ENCODE measurements around the gene CFAP299.
A peak's percentile ranks its signal among the peaks of the same experiment; 100 is the strongest.

Gene CFAP299

DNA sequence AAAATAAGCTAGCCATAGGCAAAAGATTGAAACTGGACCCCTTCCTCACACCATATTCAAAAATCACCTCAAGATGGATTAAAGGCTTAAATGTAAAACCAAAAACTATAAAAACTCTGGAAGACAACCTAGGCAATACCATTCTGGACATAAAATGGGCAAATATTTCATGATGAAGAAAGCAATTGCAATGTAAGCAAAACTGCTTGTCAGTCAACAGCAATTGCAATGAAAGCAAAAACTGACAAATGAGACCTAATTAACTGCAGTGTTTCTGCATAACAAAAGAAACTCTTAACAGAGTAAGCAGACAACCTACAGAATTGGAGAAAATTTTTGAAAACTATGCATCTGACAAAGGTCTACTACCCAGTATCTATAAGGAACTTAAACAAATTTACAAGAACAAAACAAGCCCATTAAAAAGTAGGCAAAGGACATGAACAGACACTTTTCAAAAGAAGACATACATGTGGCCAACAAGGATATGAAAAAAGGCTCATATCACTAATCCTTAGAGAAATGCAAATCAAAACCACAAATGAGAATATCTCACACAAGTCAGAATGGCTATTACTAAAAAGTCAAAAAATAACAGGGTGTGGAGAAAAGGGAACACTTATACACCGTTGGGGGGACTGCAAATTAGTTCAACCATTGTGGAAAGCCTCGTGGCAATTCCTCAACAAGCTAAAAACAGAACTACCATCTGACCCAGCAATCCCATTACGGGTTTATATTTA lies 46.7 kb downstream of the CFAP299 start:
- H2AFZ ChIP-seq (ENCODE audit: low read length), result no peak overlapping the region
- TF ChIP-seq EZH2 (optimal IDR thresholded peaks at IDR 0.05; ENCODE audit: low read depth, low read length) (no peak), EZH2phosphoT487 (IDR thresholded peaks at IDR 0.05; ENCODE audit: low read length) (no peak)
- TF ChIP-seq, protein P1, sequence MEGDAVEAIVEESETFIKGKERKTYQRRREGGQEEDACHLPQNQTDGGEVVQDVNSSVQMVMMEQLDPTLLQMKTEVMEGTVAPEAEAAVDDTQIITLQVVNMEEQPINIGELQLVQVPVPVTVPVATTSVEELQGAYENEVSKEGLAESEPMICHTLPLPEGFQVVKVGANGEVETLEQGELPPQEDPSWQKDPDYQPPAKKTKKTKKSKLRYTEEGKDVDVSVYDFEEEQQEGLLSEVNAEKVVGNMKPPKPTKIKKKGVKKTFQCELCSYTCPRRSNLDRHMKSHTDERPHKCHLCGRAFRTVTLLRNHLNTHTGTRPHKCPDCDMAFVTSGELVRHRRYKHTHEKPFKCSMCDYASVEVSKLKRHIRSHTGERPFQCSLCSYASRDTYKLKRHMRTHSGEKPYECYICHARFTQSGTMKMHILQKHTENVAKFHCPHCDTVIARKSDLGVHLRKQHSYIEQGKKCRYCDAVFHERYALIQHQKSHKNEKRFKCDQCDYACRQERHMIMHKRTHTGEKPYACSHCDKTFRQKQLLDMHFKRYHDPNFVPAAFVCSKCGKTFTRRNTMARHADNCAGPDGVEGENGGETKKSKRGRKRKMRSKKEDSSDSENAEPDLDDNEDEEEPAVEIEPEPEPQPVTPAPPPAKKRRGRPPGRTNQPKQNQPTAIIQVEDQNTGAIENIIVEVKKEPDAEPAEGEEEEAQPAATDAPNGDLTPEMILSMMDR (IDR thresholded peaks at IDR 0.05; ENCODE audit: low read length), result no peak
- no peaks in the 10 kb centered on the region for H4K20me1 ChIP-seq (ENCODE audit: insufficient read depth, low read length)
- H3K36me3 ChIP-seq (replicated peaks; ENCODE audit: insufficient read depth, low read length), result no peaks in the 10 kb centered on the region
- H3K4me1 ChIP-seq (ENCODE audit: low read length), result 0 out of 2 replicates have a peak, but pooled peaks cover 6% of the 10 kb centered on the region
- no peaks in the 10 kb centered on the region for H3K27me3 ChIP-seq (replicated peaks; ENCODE audit: insufficient read depth, low read length)
- H3K9me3 ChIP-seq (replicated peaks; ENCODE audit: insufficient read depth, low read length), result no peaks in the 10 kb centered on the region
- H3K4me3 ChIP-seq (ENCODE audit: low read length), result no peak overlapping the region
- H3K27ac ChIP-seq (ENCODE audit: low read length), result no peak overlapping the region; the same call in 1 of the 2 replicates
- DNase-seq, result peak; percentile 20
- no peak overlapping the region for H3K9ac ChIP-seq (ENCODE audit: low read length)
- no peaks in the 10 kb centered on the region for H3K79me2 ChIP-seq (ENCODE audit: low read length)
- H3F3A ChIP-seq (ENCODE audit: insufficient read depth, low read length), result no peaks in the 10 kb centered on the region
- no peak overlapping the region; the same call in 1 of the 2 replicates for H3K4me2 ChIP-seq (ENCODE audit: low read depth, low read length)
- no peaks in the 10 kb centered on the region; the same call in 1 of the 2 replicates for H3K9me2 ChIP-seq (replicated peaks; ENCODE audit: insufficient read depth, low read length)

DNA sequence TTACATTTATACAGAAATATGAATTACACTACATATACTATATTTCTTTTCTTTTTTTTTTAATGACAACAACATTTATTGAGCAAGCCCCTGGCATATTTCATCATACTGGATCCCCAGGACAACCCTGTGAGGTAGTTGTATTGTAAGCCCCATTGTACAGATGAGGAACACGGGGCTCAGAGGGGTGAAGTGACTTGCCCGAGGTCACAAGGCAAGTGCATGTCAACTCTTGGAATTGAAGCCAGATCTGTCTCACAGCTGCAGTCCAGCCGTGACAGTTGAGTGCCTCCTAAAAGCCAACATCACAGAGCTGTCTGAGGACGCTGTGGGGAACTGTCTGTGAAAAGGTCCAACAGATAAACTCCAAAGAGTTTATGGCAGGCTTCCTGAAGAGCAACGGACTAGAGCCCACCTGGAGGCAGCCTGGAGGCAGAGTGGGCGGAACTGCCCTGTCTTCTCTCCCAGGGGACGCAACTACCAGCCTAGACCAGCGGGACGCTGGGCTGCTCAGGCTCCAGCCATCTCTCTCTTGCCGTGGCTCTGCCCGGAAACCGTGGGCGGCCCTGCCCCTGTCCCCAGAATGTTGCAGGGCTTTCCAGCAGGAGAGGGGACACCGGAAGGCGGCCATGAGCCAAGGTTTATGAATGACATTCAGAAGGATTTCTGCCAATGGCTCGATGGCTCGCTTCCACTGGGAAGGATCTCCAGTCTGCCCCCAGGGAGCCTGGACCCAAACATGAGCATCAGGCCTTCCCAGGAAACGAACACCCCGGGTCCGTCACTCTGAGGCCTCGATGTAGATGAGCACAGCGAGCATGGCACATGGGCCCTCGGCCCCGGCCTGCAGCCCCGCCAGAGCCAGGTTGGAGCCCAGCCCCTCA lies 50.1 kb downstream of the CFAP299 start:
- Histone ChIP-seq H3K36me3 (replicated peaks; ENCODE audit: insufficient read depth, low read length) (no peaks in the 10 kb centered on the region), H3K9ac (ENCODE audit: low read length) (no peak overlapping the region), H3K4me1 (ENCODE audit: low read length) (0 out of 2 replicates have a peak, but pooled peaks cover 6% of the 10 kb centered on the region), H3K9me2 (replicated peaks; ENCODE audit: insufficient read depth, low read length) (no peaks in the 10 kb centered on the region), H4K20me1 (ENCODE audit: insufficient read depth, low read length) (no peaks in the 10 kb centered on the region), H3K27ac (ENCODE audit: low read length) (no peak overlapping the region), H3K79me2 (ENCODE audit: low read length) (no peaks in the 10 kb centered on the region), H3K4me2 (ENCODE audit: low read depth, low read length) (no peak overlapping the region), H3K9me3 (replicated peaks; ENCODE audit: insufficient read depth, low read length) (no peaks in the 10 kb centered on the region), H2AFZ (ENCODE audit: low read length) (no peak overlapping the region), H3K4me3 (ENCODE audit: low read length) (no peak overlapping the region), H3K27me3 (replicated peaks; ENCODE audit: insufficient read depth, low read length) (no peaks in the 10 kb centered on the region), H3F3A (ENCODE audit: insufficient read depth, low read length) (no peaks in the 10 kb centered on the region)
- TF ChIP-seq, protein P1 (IDR thresholded peaks at IDR 0.05; ENCODE audit: low read length), result no peak
- TF ChIP-seq EZH2 (optimal IDR thresholded peaks at IDR 0.05; ENCODE audit: low read depth, low read length), result no peak
- TF ChIP-seq EZH2phosphoT487 (IDR thresholded peaks at IDR 0.05; ENCODE audit: low read length), result no peak
- no peak for DNase-seq

DNA sequence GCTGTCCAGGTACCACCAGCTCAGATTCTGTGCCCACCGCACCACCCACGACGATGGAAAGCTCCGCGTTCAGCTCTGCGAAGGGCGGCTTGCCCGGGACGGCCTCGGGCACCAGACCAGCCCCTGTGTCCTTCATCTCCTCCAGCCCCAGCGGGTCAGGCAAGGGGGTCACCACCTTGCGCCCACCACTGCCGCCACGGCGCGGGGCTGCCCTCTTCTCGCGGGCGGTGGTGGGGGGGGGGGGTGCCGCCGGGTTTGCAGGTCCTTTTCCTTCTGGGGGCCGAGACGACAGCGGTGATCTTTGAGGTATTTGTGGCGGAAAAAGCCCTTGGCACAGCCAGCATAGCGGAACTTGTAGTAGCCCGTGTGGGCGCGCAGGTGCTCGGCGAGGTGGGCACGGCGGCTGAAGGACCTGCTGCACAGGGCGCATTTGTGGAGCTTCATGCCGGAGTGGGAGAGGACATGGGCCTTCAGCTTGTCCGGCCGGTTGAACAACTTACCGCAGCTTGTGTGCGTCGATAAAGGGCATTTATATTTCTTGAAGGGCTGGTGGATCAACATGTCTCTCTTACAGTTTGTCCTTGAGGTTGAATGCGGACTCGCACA lies 50.9 kb downstream of the CFAP299 start:
- no peak overlapping the region for H2AFZ ChIP-seq (ENCODE audit: low read length)

More for the DNA sequence above, 50.9 kb downstream of the CFAP299 start:
- no peaks in the 10 kb centered on the region for H3K36me3 ChIP-seq (replicated peaks; ENCODE audit: insufficient read depth, low read length)
- no peaks in the 10 kb centered on the region for H4K20me1 ChIP-seq (ENCODE audit: insufficient read depth, low read length)
- no peaks in the 10 kb centered on the region for H3K79me2 ChIP-seq (ENCODE audit: low read length)
- DNase-seq, result no peak
- H3K27ac ChIP-seq (ENCODE audit: low read length), result no peak overlapping the region
- 0 out of 2 replicates have a peak, but pooled peaks cover 6% of the 10 kb centered on the region for H3K4me1 ChIP-seq (ENCODE audit: low read length)
- no peak overlapping the region for H3K4me3 ChIP-seq (ENCODE audit: low read length)
- TF ChIP-seq EZH2 (optimal IDR thresholded peaks at IDR 0.05; ENCODE audit: low read depth, low read length) (no peak), EZH2phosphoT487 (IDR thresholded peaks at IDR 0.05; ENCODE audit: low read length) (no peak)
- TF ChIP-seq, protein P1 (IDR thresholded peaks at IDR 0.05; ENCODE audit: low read length), result no peak
- H3K9me3 ChIP-seq (replicated peaks; ENCODE audit: insufficient read depth, low read length), result no peaks in the 10 kb centered on the region
- H3K27me3 ChIP-seq (replicated peaks; ENCODE audit: insufficient read depth, low read length), result no peaks in the 10 kb centered on the region
- H3F3A ChIP-seq (ENCODE audit: insufficient read depth, low read length), result no peaks in the 10 kb centered on the region
- no peaks in the 10 kb centered on the region for H3K9me2 ChIP-seq (replicated peaks; ENCODE audit: insufficient read depth, low read length)
- no peak overlapping the region for H3K4me2 ChIP-seq (ENCODE audit: low read depth, low read length)
- no peak overlapping the region for H3K9ac ChIP-seq (ENCODE audit: low read length)

Measured in MM.1S (cell line).